Effector CD4-positive, alpha-beta T cell (primary cell): Measurements from ENCODE around the gene GNAI3.

Experiments used
- DNase-seq: peaks from one replicate; pipeline ENCODE4 v3.0.0-alpha.2; 2020

Gene GNAI3

DNA sequence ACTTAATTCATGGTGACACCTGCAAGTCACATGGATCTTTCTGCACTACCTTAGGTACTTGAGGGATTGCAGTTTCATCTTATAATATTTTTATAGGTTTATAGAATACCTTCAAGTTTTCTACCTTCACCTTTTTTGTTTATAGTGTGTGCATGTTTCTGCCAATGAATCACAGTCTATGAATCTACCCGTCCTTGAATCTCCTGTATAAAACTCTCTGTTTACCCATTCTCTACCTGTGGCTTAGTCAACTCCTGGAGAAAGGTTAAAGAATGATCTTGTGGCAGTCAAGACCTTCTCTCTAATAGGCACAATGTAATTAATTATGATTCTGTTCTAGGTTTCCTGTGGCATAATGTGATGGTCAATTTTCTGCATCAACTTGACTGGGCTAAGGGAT is 116.3 kb downstream of the GNAI3 start:
- no peak for DNase-seq

DNA sequence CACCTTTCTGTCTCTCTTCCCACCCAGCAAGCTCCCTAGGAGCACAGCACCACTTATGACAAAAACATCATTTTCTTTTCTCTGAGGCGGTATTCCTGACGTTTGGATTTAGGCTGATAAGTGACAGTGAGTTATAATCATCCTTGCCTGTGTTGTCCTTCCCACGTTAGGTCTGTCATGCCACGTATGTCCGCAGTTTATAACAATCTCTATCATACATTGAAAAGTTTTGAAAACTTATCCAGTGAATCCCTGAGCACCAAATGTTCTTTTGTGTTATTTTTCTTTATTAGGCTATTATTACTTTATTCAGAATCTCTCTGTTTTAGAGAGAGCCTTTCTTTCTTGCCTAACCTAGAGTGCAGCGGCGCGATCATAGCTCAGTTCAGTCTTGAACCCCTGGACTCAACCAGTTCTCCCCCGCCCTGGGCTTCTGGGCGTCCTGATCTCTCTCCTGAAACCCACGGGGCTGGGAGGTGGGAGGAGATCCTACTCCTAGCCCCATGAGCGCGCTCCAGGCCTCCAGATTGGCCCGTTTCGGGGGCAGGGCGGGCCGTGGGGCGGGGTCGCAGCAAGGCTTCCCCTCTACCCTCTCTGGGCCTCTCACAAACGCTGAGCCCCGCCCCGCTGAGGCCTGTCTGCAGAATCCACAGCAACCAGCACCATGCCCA is 119.2 kb downstream of the GNAI3 start, which contains the start of gene GSTM2:
Gene GSTM2 (plus strand): TSS at position 606 of the 671 bp plus-strand sequence. CDS start 59 bp downstream, at position 665.
- DNase-seq, result peak; percentile 65
